Testis (tissue), 2 donors: ENCODE data around the gene UTP20.

Experiments used
- CTCF ChIP-seq, 3 experiments: fragments of 450-650 bp in 2 of 3; fragments of 200-600 bp in 1 of 3; sonication (generic) in 1 of 3; IDR thresholded peaks; one replicate each; pipeline ENCODE4 v1.5.1; 2016 to 2019; ENCODE audit warnings: antibody characterized with exemption in 3 of 3, mild to moderate bottlenecking in 2 of 3, moderate library complexity in 1 of 3
- POLR2A ChIP-seq: fragments of 450-650 bp; IDR thresholded peaks from one replicate; pipeline ENCODE4 v1.6.1; 2017; ENCODE audit warnings: antibody characterized with exemption, mild to moderate bottlenecking, moderate library complexity

DNA sequence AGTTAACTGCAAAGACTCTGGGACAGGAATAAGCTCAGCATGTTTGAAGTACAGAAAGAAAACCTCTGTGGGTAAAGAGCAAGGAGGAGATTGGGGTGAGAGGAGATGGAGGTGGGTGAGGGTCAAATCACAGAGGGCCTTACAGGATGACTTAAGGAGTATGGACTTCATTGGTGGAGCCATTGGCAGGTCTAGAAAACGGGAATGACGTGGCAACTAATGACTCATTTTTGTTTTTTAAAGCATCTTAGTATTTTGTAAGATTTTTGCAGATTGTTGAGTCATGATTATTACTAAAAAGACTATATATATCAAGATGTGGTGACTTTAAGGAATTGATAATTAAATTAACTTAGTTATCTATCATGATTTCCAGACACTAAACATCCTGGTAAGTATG, 18.5 kb downstream of the UTP20 start:
- TF ChIP-seq POLR2A (no peak), CTCF (IDR thresholded peaks at IDR 0.05) (no peak)
